ENCODE data around the gene RAD51B. TPM values are rescaled to one million over a fixed set of nuclear protein-coding genes. Genes with fewer than 3 reads are reported as not detected.
A peak's percentile ranks its signal among the peaks of the same experiment; 100 is the strongest.

RAD51B gene
- total RNA-seq, 1 experiment from 2014 or later, result 16.7 TPM

GRCh38 chr14:68521961-68522509, 702.5 kb downstream of the RAD51B start:
- H4K8ac ChIP-seq (replicated peaks; ENCODE audit: insufficient read length, low read depth, low read length), result no peak overlapping the region

More at GRCh38 chr14:68521961-68522509, 702.5 kb downstream of the RAD51B start:
- no peak for DNase-seq
- Histone ChIP-seq H2BK5ac (ENCODE audit: insufficient read length, low read length) (no peak overlapping the region), H3K23ac (ENCODE audit: insufficient read length, low read depth, low read length) (no peak overlapping the region), H3K9me3 (ENCODE audit: control insufficient read depth, low read depth, low read length) (no peaks in the 10 kb centered on the region), H3K23me2 (ENCODE audit: insufficient read length, low read depth, low read length, poor library complexity, severe bottlenecking) (no peaks in the 10 kb centered on the region), H3K4me1 (ENCODE audit: insufficient read depth, low read length) (peaks cover 4% of the 10 kb centered on the region; the same call in 1 of the 2 replicates), H3K14ac (ENCODE audit: insufficient read depth, low read length) (no peak overlapping the region), H2AFZ (ENCODE audit: low read length) (no peak overlapping the region), H2BK12ac (ENCODE audit: insufficient read length, low read depth, low read length) (peak overlapping the region; percentile 76), H4K91ac (ENCODE audit: insufficient read length, low read depth, low read length) (peak overlapping the region; percentile 84), H2BK120ac (ENCODE audit: low read depth, low read length, poor library complexity, severe bottlenecking) (no peak overlapping the region), H3K4me2 (ENCODE audit: insufficient read depth, insufficient read length, low read length) (no peak overlapping the region), H3K27me3 (ENCODE audit: insufficient read depth, low read length) (no peaks in the 10 kb centered on the region), H2BK15ac (ENCODE audit: low read depth, low read length) (no peak overlapping the region), H3K9ac (ENCODE audit: extremely low read depth, insufficient read length, low read length) (no peak overlapping the region), H2BK20ac (ENCODE audit: low read depth, low read length, poor library complexity, severe bottlenecking) (no peak overlapping the region), H3K79me2 (ENCODE audit: insufficient read depth, low read length) (no peaks in the 10 kb centered on the region), H4K20me1 (ENCODE audit: control insufficient read depth, insufficient read depth, insufficient read length) (no peaks in the 10 kb centered on the region), H3K4ac (ENCODE audit: low read depth, low read length) (no peak overlapping the region), H4K5ac (ENCODE audit: insufficient read length, low read depth, low read length) (no peak overlapping the region), H3T11ph (ENCODE audit: low read length) (no peak overlapping the region), H3K27ac (ENCODE audit: insufficient read length, low read depth, low read length) (no peak overlapping the region), H3K18ac (ENCODE audit: insufficient read length, low read depth, low read length) (no peak overlapping the region), H3K79me1 (ENCODE audit: insufficient read depth, low read depth, low read length, poor library complexity, severe bottlenecking) (no peaks in the 10 kb centered on the region), H2AK5ac (ENCODE audit: insufficient read length, low read length) (peak overlapping the region; percentile 6), H3K56ac (ENCODE audit: insufficient read length, low read depth, low read length) (no peak overlapping the region)
- Mint-ChIP-seq H3K4me1 (peaks cover 53 to 54% of the 10 kb centered on the region in 2 experiments), H3K4me3 (no peak overlapping the region), H3K27ac (peak overlapping the region; percentile 27 to 70 (median 53); a peak in 6 of 7 replicates), H3K36me3 (ENCODE audit: insufficient read depth in 1 of 3, low read depth in 3 of 3) (peaks cover 0 to 11% (median 7%) of the 10 kb centered on the region in 3 experiments; a peak in 5 of 7 replicates), H3K27me3 (ENCODE audit: low read depth) (no peaks in the 10 kb centered on the region), H3K9me3 (peaks cover 0 to 2% of the 10 kb centered on the region in 2 experiments; a peak in 3 of 5 replicates)
- no peak for TF ChIP-seq CTCF (conservative IDR thresholded peaks at IDR 0.05)
- no CpG with 5 or more reads among the region's 8 CpGs for WGBS (ENCODE audit: extremely low coverage, insufficient read length, low lambda C conversion rate)
